ENCODE measurements around the gene AP1M2. TPM values are rescaled to one million over a fixed set of nuclear protein-coding genes. Genes with fewer than 3 reads are reported as not detected.

The AP1M2 gene
- total RNA-seq, 1 donor from 2014 or later: 1.2 TPM

GRCh38 chr19:10618846-10619245 lies 31.7 kb upstream of the AP1M2 start:
- TF ChIP-seq CTCF (IDR thresholded peaks at IDR 0.05; ENCODE audit: partially characterized antibody, unreplicated experiment): no peak
- no peak for DNase-seq
- H3K27ac Mint-ChIP-seq (ENCODE audit: unreplicated experiment): no peak overlapping the region

GRCh38 chr19:10617409-10618121 lies 30.5 kb upstream of the AP1M2 start:
- Mint-ChIP-seq H3K4me3 (ENCODE audit: unreplicated experiment) (no peak overlapping the region), H3K4me1 (ENCODE audit: low read depth, unreplicated experiment) (peaks cover 1% of the 10 kb centered on the region), H3K27ac (ENCODE audit: unreplicated experiment) (no peak overlapping the region), H3K36me3 (ENCODE audit: unreplicated experiment) (no peaks in the 10 kb centered on the region), H3K27me3 (ENCODE audit: unreplicated experiment) (no peaks in the 10 kb centered on the region), H3K9me3 (ENCODE audit: unreplicated experiment) (peaks cover 2% of the 10 kb centered on the region)
- no peak for DNase-seq
- no peak for TF ChIP-seq CTCF (IDR thresholded peaks at IDR 0.05; ENCODE audit: partially characterized antibody, unreplicated experiment)

More at GRCh38 chr19:10618846-10619245, 31.7 kb upstream of the AP1M2 start:
- H3K36me3 Mint-ChIP-seq (ENCODE audit: unreplicated experiment): no peaks in the 10 kb centered on the region
- H3K4me1 Mint-ChIP-seq (ENCODE audit: low read depth, unreplicated experiment): peaks cover 1% of the 10 kb centered on the region
- no peak overlapping the region for H3K4me3 Mint-ChIP-seq (ENCODE audit: unreplicated experiment)
- H3K27me3 Mint-ChIP-seq (ENCODE audit: unreplicated experiment): no peaks in the 10 kb centered on the region
- H3K9me3 Mint-ChIP-seq (ENCODE audit: unreplicated experiment): peaks cover 1% of the 10 kb centered on the region

GRCh38 chr19:10615429-10616023 lies 28.4 kb upstream of the AP1M2 start:
- Mint-ChIP-seq H3K4me1 (ENCODE audit: low read depth, unreplicated experiment) (peaks cover 3% of the 10 kb centered on the region), H3K4me3 (ENCODE audit: unreplicated experiment) (no peak overlapping the region), H3K27ac (ENCODE audit: unreplicated experiment) (no peak overlapping the region), H3K27me3 (ENCODE audit: unreplicated experiment) (no peaks in the 10 kb centered on the region), H3K36me3 (ENCODE audit: unreplicated experiment) (no peaks in the 10 kb centered on the region), H3K9me3 (ENCODE audit: unreplicated experiment) (peaks cover 2% of the 10 kb centered on the region)
- no peak for TF ChIP-seq CTCF (IDR thresholded peaks at IDR 0.05; ENCODE audit: partially characterized antibody, unreplicated experiment)
- no peak for DNase-seq

GRCh38 chr19:10612499-10613119 lies 25.5 kb upstream of the AP1M2 start:
- H3K4me3 Mint-ChIP-seq (ENCODE audit: unreplicated experiment): no peak overlapping the region
- no peak for TF ChIP-seq CTCF (IDR thresholded peaks at IDR 0.05; ENCODE audit: partially characterized antibody, unreplicated experiment)
- H3K27me3 Mint-ChIP-seq (ENCODE audit: unreplicated experiment): no peaks in the 10 kb centered on the region
- no peak for DNase-seq
- H3K4me1 Mint-ChIP-seq (ENCODE audit: low read depth, unreplicated experiment): peaks cover 3% of the 10 kb centered on the region
- H3K9me3 Mint-ChIP-seq (ENCODE audit: unreplicated experiment): peaks cover 2% of the 10 kb centered on the region
- H3K27ac Mint-ChIP-seq (ENCODE audit: unreplicated experiment): no peak overlapping the region
- H3K36me3 Mint-ChIP-seq (ENCODE audit: unreplicated experiment): no peaks in the 10 kb centered on the region

DNA sequence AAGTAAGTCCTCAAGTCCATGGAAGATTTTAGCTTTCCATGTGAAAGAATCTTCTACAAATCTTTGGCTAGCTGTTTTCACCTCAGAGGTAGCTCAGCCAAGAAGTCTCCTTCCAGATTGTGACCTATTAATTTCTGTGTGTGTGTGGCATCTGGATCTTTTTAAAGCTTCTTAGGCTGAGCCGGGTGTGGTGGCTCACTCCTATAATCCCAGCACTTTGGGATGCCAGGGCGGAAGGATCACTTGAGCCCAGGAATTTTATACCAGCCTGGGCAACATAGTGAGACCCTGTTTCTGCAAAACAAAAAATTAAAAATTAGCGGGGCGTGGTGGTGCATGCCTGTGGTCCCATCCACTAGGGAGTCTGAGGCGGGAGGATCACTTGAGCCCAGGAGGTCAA lies 24.8 kb upstream of the AP1M2 start:
- H3K4me3 Mint-ChIP-seq (ENCODE audit: unreplicated experiment): no peak overlapping the region
- no peak for DNase-seq
- H3K27me3 Mint-ChIP-seq (ENCODE audit: unreplicated experiment): no peaks in the 10 kb centered on the region
- peaks cover 3% of the 10 kb centered on the region for H3K4me1 Mint-ChIP-seq (ENCODE audit: low read depth, unreplicated experiment)
- no peak overlapping the region for H3K27ac Mint-ChIP-seq (ENCODE audit: unreplicated experiment)
- H3K36me3 Mint-ChIP-seq (ENCODE audit: unreplicated experiment): no peaks in the 10 kb centered on the region
- TF ChIP-seq CTCF (IDR thresholded peaks at IDR 0.05; ENCODE audit: partially characterized antibody, unreplicated experiment): no peak
- peaks cover 2% of the 10 kb centered on the region for H3K9me3 Mint-ChIP-seq (ENCODE audit: unreplicated experiment)

All from glutamatergic neuron (in vitro differentiated cells).